Loucy (cell line): ENCODE results near the gene HERC2.
A peak's percentile ranks its signal among the peaks of the same experiment; 100 is the strongest.
"Not testable (repeated sequence)": the region's sequence is repeated elsewhere in the genome, so short reads cannot be mapped to it uniquely, and the experiment has no call there.

Experiments used
- H2AFZ ChIP-seq: fragments of 200-600 bp; sonication (generic); 2 replicates; pipeline ENCODE4 v1.6.0; 2016; ENCODE audit warnings: antibody characterized with exemption, mild to moderate bottlenecking, low read length, moderate library complexity
- H3F3A ChIP-seq: fragments of 200-600 bp; 2 replicates; pipeline ENCODE4 v1.6.0; 2016; ENCODE audit warnings: antibody characterized with exemption, low read depth, mild to moderate bottlenecking
- H3K27me3 ChIP-seq: fragments of 200-600 bp; sonication (generic); 2 replicates; pipeline ENCODE4 v1.6.1; 2014; ENCODE audit warnings: low read length, mild to moderate bottlenecking; ENCODE audit not compliant: insufficient read depth, poor library complexity, severe bottlenecking
- H3K36me3 ChIP-seq: fragments of 200-600 bp; sonication (generic); 2 replicates; pipeline ENCODE4 v1.6.1; 2016; ENCODE audit warnings: low read length; ENCODE audit not compliant: insufficient read depth
- H3K4me1 ChIP-seq: fragments of 200-600 bp; sonication (generic); 2 replicates; pipeline ENCODE4 v1.5.1; 2014; ENCODE audit warnings: low read length, mild to moderate bottlenecking; ENCODE audit not compliant: insufficient read depth, poor library complexity, severe bottlenecking
- H3K4me2 ChIP-seq: fragments of 200-600 bp; sonication (generic); 2 replicates; pipeline ENCODE4 v1.6.0; 2014; ENCODE audit warnings: antibody characterized with exemption, low read length, low read depth, mild to moderate bottlenecking; ENCODE audit not compliant: poor library complexity, severe bottlenecking
- H3K4me3 ChIP-seq: fragments of 200-600 bp; sonication (generic); 2 replicates; pipeline ENCODE4 v1.5.1; 2014; ENCODE audit warnings: low read length, mild to moderate bottlenecking, mixed read lengths; ENCODE audit not compliant: poor library complexity, severe bottlenecking
- H3K79me2 ChIP-seq: fragments of 200-600 bp; sonication (generic); 2 replicates; pipeline ENCODE4 v1.6.1; 2014; ENCODE audit warnings: low read length; ENCODE audit not compliant: insufficient read depth
- H3K9ac ChIP-seq: fragments of 200-600 bp; sonication (generic); 2 replicates; pipeline ENCODE4 v1.6.0; 2014; ENCODE audit warnings: mild to moderate bottlenecking, low read depth, low read length, moderate library complexity; ENCODE audit not compliant: poor library complexity, severe bottlenecking
- H3K9me2 ChIP-seq: fragments of 200-600 bp; sonication (generic); replicated peaks from 2 replicates; pipeline ENCODE4 v1.6.1; 2016; ENCODE audit warnings: low read depth, low read length, mixed read lengths
- H3K9me3 ChIP-seq: fragments of 200-600 bp; sonication (generic); 2 replicates; pipeline ENCODE4 v1.6.1; 2014; ENCODE audit warnings: mild to moderate bottlenecking, antibody characterized with exemption, low read length, low read depth; ENCODE audit not compliant: insufficient read depth
- H4K20me1 ChIP-seq: fragments of 200-600 bp; sonication (generic); 2 replicates; pipeline ENCODE4 v1.6.0; 2014; ENCODE audit warnings: antibody characterized with exemption, low read length, mild to moderate bottlenecking; ENCODE audit not compliant: insufficient read depth, poor library complexity, severe bottlenecking
- EZH2phosphoT487 ChIP-seq: fragments of 200-600 bp; IDR thresholded peaks from 2 replicates; pipeline ENCODE4 v1.6.1; 2018; ENCODE audit warnings: antibody characterized with exemption, mild to moderate bottlenecking, moderate library complexity, borderline replicate concordance
- TF ChIP-seq, protein P1 (sequence below): fragments of 200-600 bp; sonication (generic); conservative IDR thresholded peaks from 2 replicates; pipeline ENCODE4 v1.5.1; 2014; ENCODE audit warnings: mild to moderate bottlenecking, antibody characterized with exemption, low read length

Gene HERC2

DNA sequence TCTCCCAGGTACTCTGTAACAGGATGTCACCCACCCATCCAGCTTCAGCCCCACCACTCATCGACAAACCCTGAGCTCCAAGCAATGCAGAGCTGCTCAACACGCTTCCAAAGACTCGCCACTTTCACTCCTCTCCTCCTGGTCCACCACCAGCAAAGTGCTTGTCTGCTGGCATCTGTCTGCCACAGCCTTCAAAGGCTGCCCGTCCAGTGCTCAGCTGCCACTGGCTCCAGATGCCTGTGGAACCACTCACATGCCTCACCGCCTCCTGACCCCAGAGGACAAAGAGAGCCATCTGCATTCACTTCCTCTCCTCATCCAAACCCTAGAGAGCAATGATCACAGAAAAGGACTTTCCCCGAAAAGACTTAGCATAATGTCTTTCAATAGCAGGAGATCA, 113.4 kb downstream of the HERC2 start:
- Histone ChIP-seq H3K36me3 (no peaks in the 10 kb centered on the region), H3K79me2 (no peaks in the 10 kb centered on the region), H3K4me2 (no peak overlapping the region), H3K27me3 (no peaks in the 10 kb centered on the region), H4K20me1 (no peaks in the 10 kb centered on the region), H3K4me1 (peaks cover 3% of the 10 kb centered on the region), H3F3A (no peaks in the 10 kb centered on the region), H3K9me3 (no peaks in the 10 kb centered on the region), H3K9ac (no peak overlapping the region), H2AFZ (no peak overlapping the region), H3K4me3 (no peak overlapping the region), H3K9me2 (no peaks in the 10 kb centered on the region)
- TF ChIP-seq, protein P1, sequence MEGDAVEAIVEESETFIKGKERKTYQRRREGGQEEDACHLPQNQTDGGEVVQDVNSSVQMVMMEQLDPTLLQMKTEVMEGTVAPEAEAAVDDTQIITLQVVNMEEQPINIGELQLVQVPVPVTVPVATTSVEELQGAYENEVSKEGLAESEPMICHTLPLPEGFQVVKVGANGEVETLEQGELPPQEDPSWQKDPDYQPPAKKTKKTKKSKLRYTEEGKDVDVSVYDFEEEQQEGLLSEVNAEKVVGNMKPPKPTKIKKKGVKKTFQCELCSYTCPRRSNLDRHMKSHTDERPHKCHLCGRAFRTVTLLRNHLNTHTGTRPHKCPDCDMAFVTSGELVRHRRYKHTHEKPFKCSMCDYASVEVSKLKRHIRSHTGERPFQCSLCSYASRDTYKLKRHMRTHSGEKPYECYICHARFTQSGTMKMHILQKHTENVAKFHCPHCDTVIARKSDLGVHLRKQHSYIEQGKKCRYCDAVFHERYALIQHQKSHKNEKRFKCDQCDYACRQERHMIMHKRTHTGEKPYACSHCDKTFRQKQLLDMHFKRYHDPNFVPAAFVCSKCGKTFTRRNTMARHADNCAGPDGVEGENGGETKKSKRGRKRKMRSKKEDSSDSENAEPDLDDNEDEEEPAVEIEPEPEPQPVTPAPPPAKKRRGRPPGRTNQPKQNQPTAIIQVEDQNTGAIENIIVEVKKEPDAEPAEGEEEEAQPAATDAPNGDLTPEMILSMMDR, result no peak
- no peak for TF ChIP-seq EZH2phosphoT487

DNA sequence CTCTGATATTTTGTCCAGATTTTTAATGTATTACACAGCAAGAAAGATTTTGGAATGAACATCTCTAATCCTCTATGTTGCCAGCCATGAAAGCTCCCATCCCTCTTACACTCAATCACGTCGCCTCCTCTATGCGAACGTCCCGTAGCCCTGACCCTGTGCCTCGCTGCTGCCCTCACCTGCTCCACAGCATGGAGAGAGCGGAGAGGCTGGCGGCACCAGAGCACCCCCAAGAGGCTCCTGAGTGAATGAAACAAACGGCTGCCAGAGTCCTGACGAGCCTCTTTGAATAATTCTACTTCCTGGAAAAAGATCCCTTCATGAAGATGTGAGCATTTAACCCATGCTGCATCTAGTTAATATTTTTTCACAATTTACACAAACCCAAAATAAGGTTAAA, 116.3 kb downstream of the HERC2 start:
- not testable (repeated sequence) for H3K27me3 ChIP-seq, H3K9me2 ChIP-seq, H3K9me3 ChIP-seq, H2AFZ ChIP-seq, H3K79me2 ChIP-seq, H3K4me1 ChIP-seq, H3K36me3 ChIP-seq, H3K4me2 ChIP-seq, H3K4me3 ChIP-seq, H4K20me1 ChIP-seq, H3K9ac ChIP-seq, H3F3A ChIP-seq

DNA sequence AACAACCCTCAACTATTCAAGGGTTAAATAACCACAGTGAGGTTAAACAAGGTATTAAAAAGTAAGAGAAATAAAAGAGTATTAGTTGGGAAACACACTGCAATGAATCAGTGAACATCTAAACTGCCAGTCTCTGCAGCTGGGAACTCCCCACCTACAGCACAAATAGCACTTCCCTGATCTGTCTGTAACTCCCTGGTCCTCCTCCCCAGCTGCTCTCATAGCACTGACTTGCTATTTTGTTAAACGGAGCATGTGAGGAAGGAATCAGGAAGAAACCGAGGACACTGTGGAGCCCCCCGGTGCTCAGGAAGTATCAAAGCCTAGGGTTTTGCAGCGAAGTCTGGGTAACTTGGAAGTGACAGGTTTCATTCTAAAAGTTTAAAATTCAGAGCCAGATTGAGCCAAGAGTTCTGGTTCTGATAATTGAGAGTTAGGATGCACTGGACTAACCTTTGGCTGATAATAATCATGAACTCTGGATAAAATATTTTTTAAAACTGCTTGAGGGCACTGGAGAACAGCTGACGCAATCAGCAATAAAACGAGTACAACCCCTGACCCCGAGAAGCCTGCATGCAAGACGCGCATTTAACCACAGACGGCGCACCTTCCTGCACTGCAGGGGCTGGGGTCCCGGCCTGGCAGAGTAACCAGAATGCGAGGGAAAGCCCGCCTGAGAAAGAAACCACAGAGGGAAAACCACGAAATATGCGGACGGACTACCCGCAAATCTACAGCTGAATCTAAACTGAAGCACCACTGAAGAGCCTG, 118.7 kb downstream of the HERC2 start:
- not testable (repeated sequence) for H3K27me3 ChIP-seq, H3K79me2 ChIP-seq, H3K9ac ChIP-seq, H3K4me1 ChIP-seq, H3K9me3 ChIP-seq, H3F3A ChIP-seq, H3K4me3 ChIP-seq, H3K9me2 ChIP-seq, H4K20me1 ChIP-seq, H2AFZ ChIP-seq
- peaks cover 13% of the 10 kb centered on the region; the same call in 1 of the 2 replicates for H3K36me3 ChIP-seq
- H3K4me2 ChIP-seq, result peak overlapping the region; percentile 31

DNA sequence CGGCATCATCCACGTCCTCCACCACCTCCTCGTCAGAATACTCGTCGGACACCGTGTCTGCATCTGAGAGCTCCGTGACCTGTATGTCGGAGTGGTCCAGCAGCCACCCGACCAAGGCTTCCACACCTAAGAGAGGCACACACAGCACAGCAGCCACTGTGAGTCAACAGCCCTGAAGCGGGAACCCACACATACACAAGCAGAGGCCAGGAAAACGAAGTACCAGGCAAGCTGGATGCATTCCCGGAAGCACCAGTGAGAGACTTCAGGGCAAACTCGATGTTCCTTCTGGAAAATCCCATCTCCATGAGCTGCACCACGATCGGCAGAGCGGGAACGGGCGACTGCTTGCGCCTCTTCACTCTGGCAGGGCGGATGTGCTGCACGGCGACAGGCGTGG, 119.9 kb downstream of the HERC2 start:
- H3K27me3 ChIP-seq, H2AFZ ChIP-seq, H3K9me3 ChIP-seq, H3F3A ChIP-seq, H3K79me2 ChIP-seq, H4K20me1 ChIP-seq, H3K9ac ChIP-seq, H3K4me3 ChIP-seq, H3K9me2 ChIP-seq, H3K4me1 ChIP-seq, H3K4me2 ChIP-seq: not testable (repeated sequence)
- H3K36me3 ChIP-seq, result peaks cover 16% of the 10 kb centered on the region; the same call in 1 of the 2 replicates

DNA sequence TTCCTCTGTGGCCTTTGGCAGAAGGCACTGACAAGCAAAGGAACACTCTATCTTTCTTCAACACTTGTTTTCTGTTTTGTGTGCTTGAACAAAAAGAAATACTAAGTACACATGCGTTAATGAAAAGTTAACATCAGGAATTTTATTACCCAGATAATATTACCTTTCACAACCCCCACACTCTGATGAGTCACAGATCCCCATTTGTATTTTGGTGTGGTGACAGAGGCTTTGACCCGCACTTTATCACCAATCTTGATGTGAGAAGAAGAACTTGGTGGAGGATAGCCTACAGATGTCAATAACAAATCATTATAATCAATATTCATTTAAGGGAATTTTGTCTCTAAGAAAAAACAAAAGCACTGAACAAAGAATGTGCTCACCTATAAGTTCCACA, 123.8 kb downstream of the HERC2 start:
- H3K9ac ChIP-seq, H3F3A ChIP-seq, H3K4me2 ChIP-seq, H3K27me3 ChIP-seq, H2AFZ ChIP-seq, H4K20me1 ChIP-seq, H3K4me1 ChIP-seq, H3K79me2 ChIP-seq, H3K9me2 ChIP-seq, H3K4me3 ChIP-seq, H3K9me3 ChIP-seq: not testable (repeated sequence)
- peaks cover 22% of the 10 kb centered on the region; the same call in 1 of the 2 replicates for H3K36me3 ChIP-seq

DNA sequence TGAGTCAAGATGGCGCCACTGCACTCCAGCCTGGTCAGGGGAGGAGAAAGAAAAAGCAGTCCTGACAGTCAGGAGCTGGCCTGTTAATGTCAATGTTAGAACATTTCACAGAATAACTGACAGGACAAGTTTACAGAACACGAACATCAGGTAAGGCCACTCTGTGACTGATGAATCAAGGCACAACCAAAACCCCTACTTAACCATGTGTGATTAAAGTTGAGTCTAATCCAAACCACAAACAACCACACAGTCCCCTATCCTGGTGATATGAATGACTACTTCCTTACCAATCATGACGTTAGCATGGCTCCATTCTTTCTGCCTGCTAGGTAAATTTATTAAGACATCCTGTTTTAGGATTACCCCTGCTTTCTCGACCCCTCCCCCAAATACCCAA, 124.3 kb downstream of the HERC2 start:
- not testable (repeated sequence) for H3K9me2 ChIP-seq, H3K9me3 ChIP-seq, H3K9ac ChIP-seq, H3K4me2 ChIP-seq, H3K27me3 ChIP-seq, H2AFZ ChIP-seq, H3K4me1 ChIP-seq, H3F3A ChIP-seq, H4K20me1 ChIP-seq, H3K4me3 ChIP-seq, H3K79me2 ChIP-seq
- peaks cover 22% of the 10 kb centered on the region; the same call in 1 of the 2 replicates for H3K36me3 ChIP-seq

DNA sequence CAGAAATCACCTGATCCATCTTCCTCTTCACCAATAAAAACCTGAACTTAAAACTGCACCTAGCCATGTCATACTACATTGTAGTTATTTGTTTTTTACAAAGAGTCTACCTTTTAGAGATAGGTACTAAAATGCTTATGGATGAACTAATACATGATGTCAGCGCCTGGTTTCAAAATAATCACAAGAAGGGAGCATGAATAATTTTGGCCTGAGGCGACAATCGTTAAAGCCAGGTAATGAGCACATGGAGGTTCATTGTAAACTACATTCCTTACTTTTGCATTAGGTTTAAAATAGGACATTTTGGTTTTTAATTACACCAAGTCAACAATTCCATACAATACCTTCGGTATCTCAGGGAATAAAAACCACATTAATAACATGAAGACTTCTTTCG, 125.4 kb downstream of the HERC2 start:
- not testable (repeated sequence) for H3K9me3 ChIP-seq, H3K9me2 ChIP-seq, H2AFZ ChIP-seq, H3K9ac ChIP-seq, H3K4me2 ChIP-seq, H3F3A ChIP-seq, H3K27me3 ChIP-seq, H4K20me1 ChIP-seq, H3K4me1 ChIP-seq, H3K79me2 ChIP-seq, H3K4me3 ChIP-seq
- peaks cover 28% of the 10 kb centered on the region; the same call in 1 of the 2 replicates for H3K36me3 ChIP-seq
